DOHH2 (cell line): ENCODE data around the gene CD96.

Source experiments
- H3F3A ChIP-seq: fragments of 200-600 bp; sonication (generic), shearing (Covaris generic); 2 replicates; pipeline ENCODE4 v1.6.0; 2016; ENCODE audit warnings: antibody characterized with exemption, mild to moderate bottlenecking; ENCODE audit not compliant: control insufficient read depth, insufficient read depth
- H3K27ac ChIP-seq: fragments of 200-600 bp; sonication (generic); 2 replicates; pipeline ENCODE4 v1.5.1; 2014; ENCODE audit warnings: low read depth, mild to moderate bottlenecking, low read length, moderate library complexity
- H3K27me3 ChIP-seq: fragments of 200-600 bp; sonication (generic); 2 replicates; pipeline ENCODE4 v1.6.1; 2014; ENCODE audit warnings: mild to moderate bottlenecking, low read length, mixed read lengths; ENCODE audit not compliant: control insufficient read depth
- H3K36me3 ChIP-seq: fragments of 200-600 bp; sonication (generic); 2 replicates; pipeline ENCODE4 v1.6.1; 2014; ENCODE audit warnings: mild to moderate bottlenecking, low read length, moderate library complexity, mixed read lengths; ENCODE audit not compliant: control insufficient read depth
- H3K4me1 ChIP-seq: fragments of 200-600 bp; sonication (generic); 2 replicates; pipeline ENCODE4 v1.6.1; 2014; ENCODE audit warnings: mild to moderate bottlenecking, low read length, mixed read lengths; ENCODE audit not compliant: control insufficient read depth
- H3K4me2 ChIP-seq: fragments of 200-600 bp; sonication (generic); 2 replicates; pipeline ENCODE4 v1.6.0; 2014; ENCODE audit warnings: mild to moderate bottlenecking, low read length, moderate library complexity
- H3K4me3 ChIP-seq: fragments of 200-600 bp; sonication (generic); 2 replicates; pipeline ENCODE4 v1.5.1; 2014; ENCODE audit warnings: mild to moderate bottlenecking, low read length, mixed read lengths
- H3K79me2 ChIP-seq: fragments of 200-600 bp; sonication (generic); 2 replicates; pipeline ENCODE4 v1.6.1; 2014; ENCODE audit warnings: mild to moderate bottlenecking, low read length, mixed read lengths; ENCODE audit not compliant: control insufficient read depth
- H3K9me2 ChIP-seq: fragments of 200-600 bp; sonication (generic); replicated peaks from 2 replicates; pipeline ENCODE4 v1.6.1; 2014; ENCODE audit warnings: mild to moderate bottlenecking, low read length, mixed read lengths; ENCODE audit not compliant: control insufficient read depth
- H3K9me3 ChIP-seq: fragments of 200-600 bp; sonication (generic); 2 replicates; pipeline ENCODE4 v1.6.1; 2014; ENCODE audit warnings: antibody characterized with exemption, low read length, mixed read lengths; ENCODE audit not compliant: control insufficient read depth, insufficient read depth
- H4K20me1 ChIP-seq: fragments of 200-600 bp; sonication (generic); 2 replicates; pipeline ENCODE4 v1.6.0; 2014; ENCODE audit warnings: low read depth, mild to moderate bottlenecking, antibody characterized with exemption, low read length, moderate library complexity; ENCODE audit not compliant: control insufficient read depth, insufficient read depth
- CTCF ChIP-seq: fragments of 200-600 bp; sonication (generic); IDR thresholded peaks from one replicate; pipeline ENCODE4 v1.5.1; 2014; ENCODE audit warnings: antibody characterized with exemption, mild to moderate bottlenecking, low read depth, low read length; ENCODE audit not compliant: poor library complexity, severe bottlenecking
- EZH2phosphoT487 ChIP-seq: fragments of 200-600 bp; sonication (generic); IDR thresholded peaks from 2 replicates; pipeline ENCODE4 v1.6.1; 2017; ENCODE audit warnings: borderline replicate concordance, mild to moderate bottlenecking, antibody characterized with exemption, low read length, moderate library complexity, mixed read lengths

The CD96 gene

GRCh38 chr3:111667170-111667569 is 125.2 kb downstream of the CD96 start:
- Histone ChIP-seq H3F3A (0 out of 2 replicates have a peak, but pooled peaks cover 4% of the 10 kb centered on the region), H3K79me2 (no peaks in the 10 kb centered on the region), H3K36me3 (no peaks in the 10 kb centered on the region), H4K20me1 (no peaks in the 10 kb centered on the region), H3K27ac (no peak overlapping the region), H3K9me3 (peaks cover 13% of the 10 kb centered on the region), H3K27me3 (no peaks in the 10 kb centered on the region), H3K4me1 (peaks cover 20% of the 10 kb centered on the region), H3K4me3 (peak overlapping the region; percentile 56), H3K9me2 (no peaks in the 10 kb centered on the region), H3K4me2 (peak overlapping the region; percentile 72)
- TF ChIP-seq CTCF = no peak
- no peak for TF ChIP-seq EZH2phosphoT487

GRCh38 chr3:111667621-111668239 is 125.7 kb downstream of the CD96 start:
- Histone ChIP-seq H3K27me3 (no peaks in the 10 kb centered on the region), H3K4me3 (peak overlapping the region; percentile 56), H4K20me1 (no peaks in the 10 kb centered on the region), H3F3A (0 out of 2 replicates have a peak, but pooled peaks cover 4% of the 10 kb centered on the region), H3K9me2 (no peaks in the 10 kb centered on the region), H3K27ac (no peak overlapping the region), H3K4me2 (peak overlapping the region; percentile 72), H3K79me2 (no peaks in the 10 kb centered on the region), H3K36me3 (no peaks in the 10 kb centered on the region), H3K9me3 (peaks cover 11% of the 10 kb centered on the region), H3K4me1 (peaks cover 20% of the 10 kb centered on the region)
- TF ChIP-seq EZH2phosphoT487 = no peak
- no peak for TF ChIP-seq CTCF

GRCh38 chr3:111668326-111668725 is 126.3 kb downstream of the CD96 start:
- peaks cover 20% of the 10 kb centered on the region for H3K4me1 ChIP-seq
- no peaks in the 10 kb centered on the region for H3K9me2 ChIP-seq
- H4K20me1 ChIP-seq = no peaks in the 10 kb centered on the region
- no peak overlapping the region for H3K27ac ChIP-seq
- no peak overlapping the region for H3K4me2 ChIP-seq
- H3K4me3 ChIP-seq = no peak overlapping the region
- H3K79me2 ChIP-seq = no peaks in the 10 kb centered on the region
- H3K9me3 ChIP-seq = peaks cover 5% of the 10 kb centered on the region; the same call in 1 of the 2 replicates
- TF ChIP-seq EZH2phosphoT487 (no peak), CTCF (no peak)
- H3F3A ChIP-seq = 0 out of 2 replicates have a peak, but pooled peaks cover 4% of the 10 kb centered on the region
- no peaks in the 10 kb centered on the region for H3K27me3 ChIP-seq
- H3K36me3 ChIP-seq = no peaks in the 10 kb centered on the region
